GM12873 (cell line): ENCODE data around the gene TRAPPC1.

Experiments
- TF ChIP-seq, protein P1 (sequence below): IDR thresholded peaks from 2 replicates; pipeline ENCODE4 v1.5.1; 2012; ENCODE audit warnings: low read depth, mild to moderate bottlenecking, moderate library complexity, low read length, control low read depth; ENCODE audit not compliant: insufficient read depth; ENCODE audit errors: missing control alignments

Gene TRAPPC1

GRCh38 chr17:7967751-7968150 is 36.0 kb upstream of the TRAPPC1 start:
- TF ChIP-seq, protein P1, sequence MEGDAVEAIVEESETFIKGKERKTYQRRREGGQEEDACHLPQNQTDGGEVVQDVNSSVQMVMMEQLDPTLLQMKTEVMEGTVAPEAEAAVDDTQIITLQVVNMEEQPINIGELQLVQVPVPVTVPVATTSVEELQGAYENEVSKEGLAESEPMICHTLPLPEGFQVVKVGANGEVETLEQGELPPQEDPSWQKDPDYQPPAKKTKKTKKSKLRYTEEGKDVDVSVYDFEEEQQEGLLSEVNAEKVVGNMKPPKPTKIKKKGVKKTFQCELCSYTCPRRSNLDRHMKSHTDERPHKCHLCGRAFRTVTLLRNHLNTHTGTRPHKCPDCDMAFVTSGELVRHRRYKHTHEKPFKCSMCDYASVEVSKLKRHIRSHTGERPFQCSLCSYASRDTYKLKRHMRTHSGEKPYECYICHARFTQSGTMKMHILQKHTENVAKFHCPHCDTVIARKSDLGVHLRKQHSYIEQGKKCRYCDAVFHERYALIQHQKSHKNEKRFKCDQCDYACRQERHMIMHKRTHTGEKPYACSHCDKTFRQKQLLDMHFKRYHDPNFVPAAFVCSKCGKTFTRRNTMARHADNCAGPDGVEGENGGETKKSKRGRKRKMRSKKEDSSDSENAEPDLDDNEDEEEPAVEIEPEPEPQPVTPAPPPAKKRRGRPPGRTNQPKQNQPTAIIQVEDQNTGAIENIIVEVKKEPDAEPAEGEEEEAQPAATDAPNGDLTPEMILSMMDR = no peak

DNA sequence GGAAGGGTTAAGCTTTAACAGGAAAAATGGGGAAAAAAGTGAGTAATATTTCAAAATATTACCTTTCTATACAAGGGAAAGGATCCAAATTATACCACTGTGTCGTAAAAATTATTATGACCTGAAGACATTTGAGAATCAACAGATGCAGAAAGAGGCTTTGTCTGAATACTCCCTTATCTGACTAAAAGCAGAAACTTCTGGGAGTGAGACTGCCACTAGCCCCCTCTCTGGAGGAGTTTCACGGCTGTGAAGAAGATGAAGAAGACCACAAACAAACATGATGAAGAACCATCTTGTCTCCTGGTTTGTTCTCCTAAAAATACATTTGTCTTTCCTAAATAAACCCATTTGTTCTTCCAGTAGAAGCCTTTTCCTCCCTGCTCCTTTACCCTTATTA is 29.7 kb upstream of the TRAPPC1 start:
- TF ChIP-seq, protein P1 = no peak

- TF ChIP-seq, protein P1 = no peak
Observed at GRCh38 chr17:7959503-7960253, 27.9 kb upstream of the TRAPPC1 start.

DNA sequence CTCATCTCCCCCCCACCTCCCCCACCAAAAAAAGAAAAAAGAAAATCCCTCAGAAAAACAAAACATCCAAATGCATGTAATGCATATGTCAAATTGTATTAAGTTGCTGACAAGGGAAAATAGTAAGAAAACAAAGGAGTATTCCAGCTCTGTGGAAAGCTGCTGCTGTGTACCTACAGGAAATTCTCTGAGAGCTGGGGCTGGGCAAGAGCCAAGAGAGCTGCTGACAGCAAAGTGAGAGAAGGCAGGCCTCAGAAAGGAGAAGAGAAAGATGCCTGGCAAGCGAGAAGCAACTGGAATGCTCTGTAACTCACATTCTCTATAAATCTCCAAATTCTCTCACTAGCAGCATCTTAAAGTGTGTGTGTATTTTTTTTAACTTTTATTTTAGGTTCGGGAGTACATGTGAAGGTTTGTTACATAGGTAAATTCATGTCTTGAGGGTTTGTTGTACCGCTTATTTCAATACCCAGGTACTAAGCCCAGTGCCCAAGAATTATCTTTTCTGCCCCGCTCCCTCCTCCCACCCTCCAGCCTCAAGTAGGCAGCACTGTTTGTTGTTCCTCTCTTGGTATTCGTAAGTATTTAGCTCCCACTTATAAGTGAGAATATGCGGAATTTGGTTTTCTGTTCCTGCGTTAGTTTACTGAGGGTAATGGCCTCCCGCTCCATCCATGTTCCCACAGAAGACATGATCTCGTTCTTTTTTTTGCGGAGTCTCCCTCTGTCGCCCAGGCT is 24.7 kb upstream of the TRAPPC1 start:
- TF ChIP-seq, protein P1 = no peak

DNA sequence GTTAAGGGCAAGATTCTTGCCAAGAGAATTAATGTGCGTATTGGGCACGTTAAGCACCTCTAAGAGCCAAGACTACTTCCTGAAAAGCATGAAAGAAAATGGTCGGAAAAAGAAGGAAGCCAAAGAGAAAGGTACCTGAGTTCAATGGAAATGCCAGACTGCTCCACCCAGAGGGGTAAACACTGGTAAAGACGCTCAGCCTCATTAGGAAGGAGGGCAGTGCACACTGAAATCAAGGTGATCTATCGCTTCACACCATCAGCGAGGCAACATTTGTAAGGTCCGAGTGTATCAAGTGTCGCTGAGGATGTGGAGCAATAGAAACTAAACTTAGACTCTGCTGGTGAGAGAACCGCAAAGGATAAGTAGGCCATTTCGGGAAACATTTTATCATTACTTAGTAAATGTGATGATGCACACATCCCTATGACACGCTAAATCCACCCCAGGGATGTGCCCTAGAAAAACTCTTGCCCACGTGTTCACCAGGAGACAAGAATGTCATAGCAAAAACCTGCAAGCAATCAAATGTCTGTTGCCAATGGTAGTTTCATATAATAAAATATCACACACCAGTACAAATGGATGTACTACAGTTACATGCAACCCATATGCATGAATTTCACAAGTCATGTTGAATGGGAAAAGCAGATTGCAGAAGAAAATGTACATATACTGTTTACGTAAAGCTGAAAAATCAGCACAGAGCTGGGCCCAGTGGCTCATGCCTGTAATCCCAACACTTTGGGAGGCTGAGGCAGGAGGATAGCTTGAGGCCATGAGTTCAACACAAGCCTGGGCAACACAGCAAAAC is 23.9 kb upstream of the TRAPPC1 start:
- TF ChIP-seq, protein P1 = no peak

DNA sequence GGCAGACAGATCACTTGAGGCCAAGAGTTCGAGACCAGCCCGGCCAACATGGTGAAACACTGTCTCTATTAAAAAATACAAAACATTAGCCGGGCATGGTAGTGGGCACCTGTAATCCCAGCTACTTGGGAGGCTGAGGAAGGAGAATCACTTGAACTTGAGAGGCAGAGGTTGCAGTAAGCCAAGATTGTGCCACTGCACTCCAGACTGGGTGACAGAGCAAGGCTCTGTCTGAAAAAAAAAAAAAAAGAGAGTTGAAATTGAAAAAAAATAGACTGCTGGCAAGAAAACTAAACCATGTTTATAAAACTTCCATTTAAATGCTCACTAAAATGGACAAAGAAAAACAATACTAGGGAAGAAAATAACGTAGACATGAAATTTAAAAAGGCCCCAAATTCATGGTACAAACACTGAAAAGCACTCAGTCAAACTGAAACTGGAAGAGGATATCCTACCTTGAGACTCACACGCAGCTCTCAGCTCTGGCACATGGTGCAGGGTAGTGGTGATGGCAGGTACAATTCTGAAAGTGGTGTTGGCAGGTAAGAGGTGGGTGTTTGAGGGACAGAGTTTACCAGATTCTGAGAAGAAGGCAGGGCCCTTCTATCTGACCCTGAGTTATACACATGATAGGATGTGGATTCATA is 19.5 kb upstream of the TRAPPC1 start:
- TF ChIP-seq, protein P1 = no peak
